ENCODE measurements around the gene PRDM1.

Gene PRDM1

DNA sequence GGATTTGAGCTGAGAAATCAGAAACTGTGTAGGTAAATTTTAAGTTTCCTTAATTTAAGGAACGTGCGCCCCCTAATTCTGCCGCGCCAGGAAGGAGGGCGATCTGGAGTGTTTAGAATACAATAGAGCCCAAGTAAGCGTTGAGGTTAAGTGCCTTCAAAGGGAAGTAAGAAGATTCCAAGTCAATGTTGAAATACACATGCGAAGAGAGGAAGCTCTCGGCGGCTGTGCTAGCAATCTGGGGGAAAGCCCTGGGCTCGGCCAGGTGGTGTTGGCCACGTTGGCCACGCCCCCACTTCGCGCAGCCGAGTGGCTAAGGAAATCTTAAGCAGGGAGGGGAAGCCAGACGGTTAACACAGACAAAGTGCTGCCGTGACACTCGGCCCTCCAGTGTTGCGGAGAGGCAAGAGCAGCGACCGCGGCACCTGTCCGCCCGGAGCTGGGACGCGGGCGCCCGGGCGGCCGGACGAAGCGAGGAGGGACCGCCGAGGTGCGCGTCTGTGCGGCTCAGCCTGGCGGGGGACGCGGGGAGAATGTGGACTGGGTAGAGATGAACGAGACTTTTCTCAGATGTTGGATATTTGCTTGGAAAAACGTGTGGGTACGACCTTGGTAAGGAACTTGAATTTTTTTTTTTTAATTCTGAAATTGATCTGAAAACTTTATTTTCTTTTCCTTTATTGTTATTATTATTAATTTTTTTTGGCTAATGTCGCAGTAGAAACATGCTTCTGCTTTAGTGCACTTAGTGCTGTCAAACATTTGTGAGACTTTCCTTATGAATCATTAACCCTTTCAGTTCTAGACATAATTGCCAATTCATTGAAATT, at the start of gene PRDM1:
Gene PRDM1 (plus strand): TSS at position 353 of the 830 bp plus-strand sequence. CDS start 218 bp downstream, at position 571.
- TF ChIP-seq ZNF274 (IDR thresholded peaks at IDR 0.05; ENCODE audit: low read depth, low read length) (no peak), SUZ12 (IDR thresholded peaks at IDR 0.05; ENCODE audit: extremely low read depth, insufficient read depth, insufficient read length) (no peak), YY1 (IDR thresholded peaks at IDR 0.05; ENCODE audit: insufficient read depth, insufficient read length) (no peak)
- Histone ChIP-seq H3K9me3 (ENCODE audit: insufficient read depth, low read length) (no peaks in the 10 kb centered on the region), H3K4me1 (ENCODE audit: insufficient read depth, insufficient read length) (peaks cover 3% of the 10 kb centered on the region), H3K27me3 (ENCODE audit: insufficient read depth, insufficient read length) (peaks cover 5% of the 10 kb centered on the region), H3K9ac (ENCODE audit: insufficient read length, low read depth) (peak within 1 kb of the TSS; percentile 47), H3K4me3 (ENCODE audit: insufficient read length, low read depth) (peak within 1 kb of the TSS; percentile 47), H3K36me3 (ENCODE audit: insufficient read depth, insufficient read length, low read length) (no peaks in the 10 kb centered on the region)
- DNase-seq (ENCODE audit: low read depth, low spot score): peak; percentile 33

- H3K4me1 ChIP-seq (ENCODE audit: insufficient read depth, insufficient read length): no peaks in the 10 kb centered on the region
- DNase-seq (ENCODE audit: low read depth, low spot score): no peak
- H3K36me3 ChIP-seq (ENCODE audit: insufficient read depth, insufficient read length, low read length): no peaks in the 10 kb centered on the region
- H3K27me3 ChIP-seq (ENCODE audit: insufficient read depth, insufficient read length): no peaks in the 10 kb centered on the region
- no peak overlapping the region for H3K4me3 ChIP-seq (ENCODE audit: insufficient read length, low read depth)
- TF ChIP-seq YY1 (IDR thresholded peaks at IDR 0.05; ENCODE audit: insufficient read depth, insufficient read length): no peak
- no peak for TF ChIP-seq SUZ12 (IDR thresholded peaks at IDR 0.05; ENCODE audit: extremely low read depth, insufficient read depth, insufficient read length)
- TF ChIP-seq ZNF274 (IDR thresholded peaks at IDR 0.05; ENCODE audit: low read depth, low read length): no peak
- no peaks in the 10 kb centered on the region for H3K9me3 ChIP-seq (ENCODE audit: insufficient read depth, low read length)
- no peak overlapping the region for H3K9ac ChIP-seq (ENCODE audit: insufficient read length, low read depth)
Observed at GRCh38 chr6:106037060-106037459, 49.1 kb upstream of the PRDM1 start.

GRCh38 chr6:106039897-106040592, 46.1 kb upstream of the PRDM1 start:
- no peak overlapping the region for H3K9ac ChIP-seq (ENCODE audit: insufficient read length, low read depth)
- TF ChIP-seq ZNF274 (IDR thresholded peaks at IDR 0.05; ENCODE audit: low read depth, low read length) (no peak), YY1 (IDR thresholded peaks at IDR 0.05; ENCODE audit: insufficient read depth, insufficient read length) (no peak), SUZ12 (IDR thresholded peaks at IDR 0.05; ENCODE audit: extremely low read depth, insufficient read depth, insufficient read length) (no peak)
- DNase-seq (ENCODE audit: low read depth, low spot score): no peak
- no peaks in the 10 kb centered on the region for H3K27me3 ChIP-seq (ENCODE audit: insufficient read depth, insufficient read length)
- H3K9me3 ChIP-seq (ENCODE audit: insufficient read depth, low read length): no peaks in the 10 kb centered on the region
- H3K36me3 ChIP-seq (ENCODE audit: insufficient read depth, insufficient read length, low read length): no peaks in the 10 kb centered on the region
- H3K4me1 ChIP-seq (ENCODE audit: insufficient read depth, insufficient read length): no peaks in the 10 kb centered on the region
- H3K4me3 ChIP-seq (ENCODE audit: insufficient read length, low read depth): no peak overlapping the region

GRCh38 chr6:106044151-106044550, 42.0 kb upstream of the PRDM1 start:
- no peak overlapping the region for H3K9ac ChIP-seq (ENCODE audit: insufficient read length, low read depth)
- no peaks in the 10 kb centered on the region for H3K4me1 ChIP-seq (ENCODE audit: insufficient read depth, insufficient read length)
- TF ChIP-seq ZNF274 (IDR thresholded peaks at IDR 0.05; ENCODE audit: low read depth, low read length): no peak
- no peak for TF ChIP-seq YY1 (IDR thresholded peaks at IDR 0.05; ENCODE audit: insufficient read depth, insufficient read length)
- TF ChIP-seq SUZ12 (IDR thresholded peaks at IDR 0.05; ENCODE audit: extremely low read depth, insufficient read depth, insufficient read length): no peak
- no peak for DNase-seq (ENCODE audit: low read depth, low spot score)
- no peaks in the 10 kb centered on the region for H3K9me3 ChIP-seq (ENCODE audit: insufficient read depth, low read length)
- no peaks in the 10 kb centered on the region for H3K36me3 ChIP-seq (ENCODE audit: insufficient read depth, insufficient read length, low read length)
- H3K27me3 ChIP-seq (ENCODE audit: insufficient read depth, insufficient read length): no peaks in the 10 kb centered on the region
- no peak overlapping the region for H3K4me3 ChIP-seq (ENCODE audit: insufficient read length, low read depth)

DNA sequence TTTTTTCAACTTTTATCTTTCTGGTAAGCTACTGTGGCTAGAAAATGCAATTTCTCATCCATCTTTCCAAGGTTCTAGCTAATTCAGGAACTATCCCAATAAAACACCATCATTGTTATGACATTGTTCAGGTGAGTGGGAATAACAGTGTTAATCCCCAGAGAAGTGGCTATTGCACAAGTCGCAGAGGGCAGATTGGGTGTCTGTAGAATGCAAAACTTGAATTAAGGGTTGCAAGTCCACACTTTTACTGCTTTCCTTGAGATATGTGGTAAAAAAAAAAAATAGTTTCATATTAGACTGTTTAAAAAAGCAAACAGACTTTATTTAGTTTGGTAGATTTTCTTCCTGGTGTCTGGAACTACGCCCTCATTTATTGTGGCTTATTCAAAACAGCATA, 41.1 kb upstream of the PRDM1 start:
- TF ChIP-seq SUZ12 (IDR thresholded peaks at IDR 0.05; ENCODE audit: extremely low read depth, insufficient read depth, insufficient read length) (no peak), ZNF274 (IDR thresholded peaks at IDR 0.05; ENCODE audit: low read depth, low read length) (no peak), YY1 (IDR thresholded peaks at IDR 0.05; ENCODE audit: insufficient read depth, insufficient read length) (no peak)
- Histone ChIP-seq H3K27me3 (ENCODE audit: insufficient read depth, insufficient read length) (no peaks in the 10 kb centered on the region), H3K9me3 (ENCODE audit: insufficient read depth, low read length) (no peaks in the 10 kb centered on the region), H3K4me1 (ENCODE audit: insufficient read depth, insufficient read length) (no peaks in the 10 kb centered on the region), H3K9ac (ENCODE audit: insufficient read length, low read depth) (no peak overlapping the region), H3K36me3 (ENCODE audit: insufficient read depth, insufficient read length, low read length) (no peaks in the 10 kb centered on the region), H3K4me3 (ENCODE audit: insufficient read length, low read depth) (no peak overlapping the region)
- DNase-seq (ENCODE audit: low read depth, low spot score): no peak

GRCh38 chr6:106046116-106046853, 39.9 kb upstream of the PRDM1 start:
- no peak for DNase-seq (ENCODE audit: low read depth, low spot score)
- H3K27me3 ChIP-seq (ENCODE audit: insufficient read depth, insufficient read length): no peaks in the 10 kb centered on the region
- H3K36me3 ChIP-seq (ENCODE audit: insufficient read depth, insufficient read length, low read length): no peaks in the 10 kb centered on the region
- no peaks in the 10 kb centered on the region for H3K4me1 ChIP-seq (ENCODE audit: insufficient read depth, insufficient read length)
- H3K9me3 ChIP-seq (ENCODE audit: insufficient read depth, low read length): no peaks in the 10 kb centered on the region
- H3K4me3 ChIP-seq (ENCODE audit: insufficient read length, low read depth): no peak overlapping the region
- H3K9ac ChIP-seq (ENCODE audit: insufficient read length, low read depth): no peak overlapping the region
- TF ChIP-seq SUZ12 (IDR thresholded peaks at IDR 0.05; ENCODE audit: extremely low read depth, insufficient read depth, insufficient read length) (no peak), ZNF274 (IDR thresholded peaks at IDR 0.05; ENCODE audit: low read depth, low read length) (no peak), YY1 (IDR thresholded peaks at IDR 0.05; ENCODE audit: insufficient read depth, insufficient read length) (no peak)

- Histone ChIP-seq H3K4me1 (ENCODE audit: insufficient read depth, insufficient read length) (no peaks in the 10 kb centered on the region), H3K27me3 (ENCODE audit: insufficient read depth, insufficient read length) (no peaks in the 10 kb centered on the region), H3K36me3 (ENCODE audit: insufficient read depth, insufficient read length, low read length) (no peaks in the 10 kb centered on the region), H3K4me3 (ENCODE audit: insufficient read length, low read depth) (no peak overlapping the region), H3K9ac (ENCODE audit: insufficient read length, low read depth) (no peak overlapping the region), H3K9me3 (ENCODE audit: insufficient read depth, low read length) (no peaks in the 10 kb centered on the region)
- DNase-seq (ENCODE audit: low read depth, low spot score): no peak
- no peak for TF ChIP-seq SUZ12 (IDR thresholded peaks at IDR 0.05; ENCODE audit: extremely low read depth, insufficient read depth, insufficient read length)
- TF ChIP-seq ZNF274 (IDR thresholded peaks at IDR 0.05; ENCODE audit: low read depth, low read length): no peak
- TF ChIP-seq YY1 (IDR thresholded peaks at IDR 0.05; ENCODE audit: insufficient read depth, insufficient read length): no peak
Observed at GRCh38 chr6:106046854-106047200, 39.3 kb upstream of the PRDM1 start.

All from NT2/D1 (cell line).